ENCODE results near the gene GRID2IP. TPM values are rescaled to one million over a fixed set of nuclear protein-coding genes. Genes with fewer than 3 reads are reported as not detected.

The GRID2IP gene
- polyA plus RNA-seq, 1 donor (not counting 4 experiments of a cell fraction or from before 2014, with no cell fraction given), result 0.04 TPM

DNA sequence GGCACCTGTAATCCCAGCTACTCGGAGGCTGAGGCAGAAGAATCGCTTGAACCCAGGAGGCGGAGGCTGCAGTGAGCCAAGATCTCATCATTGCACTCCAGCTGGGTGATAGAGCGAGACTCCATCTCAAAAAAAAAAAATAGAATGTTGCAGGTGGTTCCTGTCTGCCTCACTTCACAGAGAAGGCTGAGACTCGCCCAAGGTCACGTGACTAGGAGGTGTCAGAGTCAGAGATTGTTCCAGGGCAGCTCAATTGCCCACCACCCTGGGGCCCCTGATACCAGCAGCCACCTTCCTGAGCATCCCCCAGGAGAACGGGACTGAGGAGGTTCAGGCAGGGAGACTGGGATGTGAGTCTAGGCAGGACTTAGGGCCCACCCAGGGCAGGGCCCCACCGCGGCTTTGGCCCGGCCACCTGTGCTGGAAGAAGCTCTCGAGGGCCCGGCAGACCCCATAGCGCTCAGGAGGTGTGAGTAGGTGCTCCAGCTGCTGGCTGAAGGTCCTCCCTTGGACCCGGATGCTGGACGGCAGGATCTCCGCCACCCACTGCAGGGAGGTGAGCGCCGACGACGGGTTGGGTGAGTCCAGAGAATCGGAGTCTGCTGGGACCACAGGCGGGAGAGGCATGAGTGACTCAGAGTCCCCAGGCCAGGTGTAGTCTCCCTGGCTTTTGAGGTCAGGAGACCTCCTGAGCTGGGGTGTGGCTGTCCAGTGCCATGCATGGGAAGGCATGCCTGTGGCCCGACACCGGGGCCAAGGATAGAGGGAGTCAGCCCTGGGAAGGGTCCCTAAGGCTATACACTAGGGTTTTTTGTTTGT is 30.9 kb downstream of the GRID2IP start:
- H3K4me3 ChIP-seq (ENCODE audit: control insufficient read depth in 2 of 3, extremely low read depth in 1 of 3, insufficient read depth in 2 of 3, low read depth in 1 of 3, low read length in 3 of 3), result no peak overlapping the region
- no peaks in the 10 kb centered on the region for H3K9me3 ChIP-seq (ENCODE audit: control insufficient read depth, low read depth, low read length)
- H3K36me3 ChIP-seq (ENCODE audit: control insufficient read depth in 2 of 2, extremely low read depth in 1 of 2, insufficient read depth in 2 of 2, low read length in 2 of 2), result no peaks in the 10 kb centered on the region
- H3K9me1 ChIP-seq (ENCODE audit: control insufficient read depth, extremely low read depth, insufficient read depth, low read length), result no peaks in the 10 kb centered on the region
- dilution Hi-C loops (cut with MboI; ENCODE audit: extremely low pct_ligation_motif_present, low sequenced_read_pairs), result no loop called here
- H3K79me2 ChIP-seq (ENCODE audit: control insufficient read depth, insufficient read depth, low read length), result no peaks in the 10 kb centered on the region
- FAIRE-seq, result no peak
- H3K4me2 ChIP-seq (ENCODE audit: control insufficient read depth, extremely low read depth, insufficient read depth, low read depth, low read length), result no peak overlapping the region
- no peaks in the 10 kb centered on the region for H3K27me3 ChIP-seq (ENCODE audit: control insufficient read depth, extremely low read depth, insufficient read depth, low read length)
- H4K20me1 ChIP-seq (ENCODE audit: control insufficient read depth, extremely low read depth, insufficient read depth, low read length), result no peaks in the 10 kb centered on the region
- H2AFZ ChIP-seq (ENCODE audit: control insufficient read depth, low read length), result no peak overlapping the region
- H3K9ac ChIP-seq (ENCODE audit: control insufficient read depth, extremely low read depth, insufficient read depth, low read length), result no peak overlapping the region
- TF ChIP-seq EZH2 (IDR thresholded peaks at IDR 0.05; ENCODE audit: low read length), result no peak
- TF ChIP-seq, protein P1, sequence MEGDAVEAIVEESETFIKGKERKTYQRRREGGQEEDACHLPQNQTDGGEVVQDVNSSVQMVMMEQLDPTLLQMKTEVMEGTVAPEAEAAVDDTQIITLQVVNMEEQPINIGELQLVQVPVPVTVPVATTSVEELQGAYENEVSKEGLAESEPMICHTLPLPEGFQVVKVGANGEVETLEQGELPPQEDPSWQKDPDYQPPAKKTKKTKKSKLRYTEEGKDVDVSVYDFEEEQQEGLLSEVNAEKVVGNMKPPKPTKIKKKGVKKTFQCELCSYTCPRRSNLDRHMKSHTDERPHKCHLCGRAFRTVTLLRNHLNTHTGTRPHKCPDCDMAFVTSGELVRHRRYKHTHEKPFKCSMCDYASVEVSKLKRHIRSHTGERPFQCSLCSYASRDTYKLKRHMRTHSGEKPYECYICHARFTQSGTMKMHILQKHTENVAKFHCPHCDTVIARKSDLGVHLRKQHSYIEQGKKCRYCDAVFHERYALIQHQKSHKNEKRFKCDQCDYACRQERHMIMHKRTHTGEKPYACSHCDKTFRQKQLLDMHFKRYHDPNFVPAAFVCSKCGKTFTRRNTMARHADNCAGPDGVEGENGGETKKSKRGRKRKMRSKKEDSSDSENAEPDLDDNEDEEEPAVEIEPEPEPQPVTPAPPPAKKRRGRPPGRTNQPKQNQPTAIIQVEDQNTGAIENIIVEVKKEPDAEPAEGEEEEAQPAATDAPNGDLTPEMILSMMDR (optimal IDR thresholded peaks at IDR 0.05 in 1 of 3, IDR thresholded peaks at IDR 0.05 in 1 of 3, conservative IDR thresholded peaks at IDR 0.05 in 1 of 3; ENCODE audit: extremely low read depth in 1 of 3, insufficient read depth in 2 of 3, low read length in 3 of 3), result no peak
- no peak for DNase-seq (ENCODE audit: low read depth, low spot score)
- no peaks in the 10 kb centered on the region for H3K4me1 ChIP-seq (ENCODE audit: control insufficient read depth, extremely low read depth, insufficient read depth, low read length)
- no peak overlapping the region for H3K27ac ChIP-seq (ENCODE audit: control insufficient read depth, insufficient read depth, low read length)

DNA sequence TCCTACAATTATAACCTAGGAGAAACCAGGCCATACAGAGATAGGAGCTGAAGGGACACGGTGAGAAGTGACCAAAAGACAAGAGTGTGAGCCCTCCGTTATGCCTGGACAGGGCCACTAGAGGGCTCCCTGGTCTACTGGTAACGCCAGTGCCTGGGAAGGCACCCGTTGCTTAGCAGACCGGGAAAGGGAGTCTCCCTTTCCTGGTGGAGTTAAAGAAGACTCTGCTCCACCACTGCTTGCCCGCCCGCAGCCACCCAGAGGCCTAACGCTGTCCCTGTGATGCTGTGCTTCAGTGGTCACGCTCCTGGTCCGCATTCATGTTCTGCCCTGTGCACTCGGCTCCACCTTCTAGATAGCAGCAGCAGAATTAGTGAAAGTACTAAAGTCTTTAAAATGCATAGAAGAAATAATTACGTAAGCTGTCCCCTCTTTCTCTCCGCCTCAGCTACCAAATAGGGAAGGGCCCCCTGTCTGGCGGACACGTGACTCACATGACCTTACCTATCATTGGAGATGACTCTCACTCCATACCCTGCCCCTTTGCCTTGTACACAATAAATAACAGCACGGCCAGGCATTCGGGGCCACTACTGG is 34.8 kb downstream of the GRID2IP start:
- Histone ChIP-seq H2AFZ (ENCODE audit: control insufficient read depth, low read length) (peak overlapping the region; percentile 6), H3K27ac (ENCODE audit: control insufficient read depth, insufficient read depth, low read length) (no peak overlapping the region), H3K4me3 (ENCODE audit: control insufficient read depth in 2 of 3, extremely low read depth in 1 of 3, insufficient read depth in 2 of 3, low read depth in 1 of 3, low read length in 3 of 3) (no peak overlapping the region), H3K9me1 (ENCODE audit: control insufficient read depth, extremely low read depth, insufficient read depth, low read length) (no peaks in the 10 kb centered on the region), H3K36me3 (ENCODE audit: control insufficient read depth in 2 of 2, extremely low read depth in 1 of 2, insufficient read depth in 2 of 2, low read length in 2 of 2) (no peaks in the 10 kb centered on the region), H3K27me3 (ENCODE audit: control insufficient read depth, extremely low read depth, insufficient read depth, low read length) (no peaks in the 10 kb centered on the region), H3K79me2 (ENCODE audit: control insufficient read depth, insufficient read depth, low read length) (no peaks in the 10 kb centered on the region), H3K9ac (ENCODE audit: control insufficient read depth, extremely low read depth, insufficient read depth, low read length) (no peak overlapping the region), H3K4me2 (ENCODE audit: control insufficient read depth, extremely low read depth, insufficient read depth, low read depth, low read length) (peak overlapping the region; percentile 29), H4K20me1 (ENCODE audit: control insufficient read depth, extremely low read depth, insufficient read depth, low read length) (no peaks in the 10 kb centered on the region), H3K4me1 (ENCODE audit: control insufficient read depth, extremely low read depth, insufficient read depth, low read length) (no peaks in the 10 kb centered on the region), H3K9me3 (ENCODE audit: control insufficient read depth, low read depth, low read length) (no peaks in the 10 kb centered on the region)
- DNase-seq (ENCODE audit: low read depth, low spot score) (peak; percentile 44), FAIRE-seq (peak; percentile 84)
- dilution Hi-C loops (cut with MboI; ENCODE audit: extremely low pct_ligation_motif_present, low sequenced_read_pairs), result no loop called here
- TF ChIP-seq, protein P1 (optimal IDR thresholded peaks at IDR 0.05 in 1 of 3, IDR thresholded peaks at IDR 0.05 in 1 of 3, conservative IDR thresholded peaks at IDR 0.05 in 1 of 3; ENCODE audit: extremely low read depth in 1 of 3, insufficient read depth in 2 of 3, low read length in 3 of 3), result peak; percentile 65 to 92 (median 73)
- TF ChIP-seq EZH2 (IDR thresholded peaks at IDR 0.05; ENCODE audit: low read length), result no peak

Measured in keratinocyte (primary cell).